H9 (cell line): ENCODE data around the gene DNAJC18. TPM values are rescaled to one million over a fixed set of nuclear protein-coding genes. Genes with fewer than 3 reads are reported as not detected.

Source experiments
- DNase-seq: peaks from one replicate; pipeline ENCODE4 v3.0.0-alpha.2; 2017
- H2AFZ ChIP-seq: one replicate; pipeline ENCODE4 v1.6.1; 2013; ENCODE audit warnings: mild to moderate bottlenecking, low read length, control low read depth, moderate library complexity
- H2AK5ac ChIP-seq: 2 replicates; pipeline ENCODE4 v1.6.1; 2013; ENCODE audit warnings: low read length, control low read depth, mixed read lengths; ENCODE audit not compliant: insufficient read length
- H2BK120ac ChIP-seq: one replicate; pipeline ENCODE4 v1.6.1; 2013; ENCODE audit warnings: low read depth, mild to moderate bottlenecking, low read length, control low read depth, inconsistent platforms; ENCODE audit not compliant: poor library complexity, severe bottlenecking
- H2BK12ac ChIP-seq: 2 replicates; pipeline ENCODE4 v1.6.1; 2013; ENCODE audit warnings: low read length, control low read depth, mixed read lengths, low read depth; ENCODE audit not compliant: insufficient read length
- H2BK15ac ChIP-seq: 2 replicates; pipeline ENCODE4 v1.6.1; 2013; ENCODE audit warnings: low read depth, low read length, control low read depth
- H2BK20ac ChIP-seq: one replicate; pipeline ENCODE4 v1.6.1; 2013; ENCODE audit warnings: low read depth, mild to moderate bottlenecking, low read length, control low read depth, inconsistent platforms; ENCODE audit not compliant: poor library complexity, severe bottlenecking
- H2BK5ac ChIP-seq: 2 replicates; pipeline ENCODE4 v1.6.1; 2013; ENCODE audit warnings: low read length, control low read depth, mixed read lengths; ENCODE audit not compliant: insufficient read length
- H3K14ac ChIP-seq: 2 replicates; pipeline ENCODE4 v1.6.1; 2013; ENCODE audit warnings: low read length, control low read depth; ENCODE audit not compliant: insufficient read depth
- H3K18ac ChIP-seq: 2 replicates; pipeline ENCODE4 v1.6.1; 2013; ENCODE audit warnings: low read depth, mild to moderate bottlenecking, mixed read lengths, low read length, control low read depth; ENCODE audit not compliant: insufficient read length
- H3K23ac ChIP-seq: 2 replicates; pipeline ENCODE4 v1.6.1; 2013; ENCODE audit warnings: low read length, control low read depth, mixed read lengths, low read depth; ENCODE audit not compliant: insufficient read length
- H3K23me2 ChIP-seq: 2 replicates; pipeline ENCODE4 v1.6.1; 2013; ENCODE audit warnings: low read depth, mild to moderate bottlenecking, mixed read lengths, low read length, control low read depth; ENCODE audit not compliant: insufficient read length, poor library complexity, severe bottlenecking
- H3K27ac ChIP-seq: 2 replicates; pipeline ENCODE4 v1.5.1; 2013; ENCODE audit warnings: low read length, control low read depth, mixed read lengths, low read depth; ENCODE audit not compliant: insufficient read length
- H3K27me3 ChIP-seq: 2 replicates; pipeline ENCODE4 v1.6.1; 2013; ENCODE audit warnings: low read length, control low read depth, inconsistent platforms; ENCODE audit not compliant: insufficient read depth
- H3K4ac ChIP-seq: 2 replicates; pipeline ENCODE4 v1.6.1; 2013; ENCODE audit warnings: low read depth, mild to moderate bottlenecking, control low read depth, inconsistent platforms, low read length, moderate library complexity
- H3K4me1 ChIP-seq: 2 replicates; pipeline ENCODE4 v1.6.1; 2013; ENCODE audit warnings: low read length, control low read depth, inconsistent platforms; ENCODE audit not compliant: insufficient read depth
- H3K4me2 ChIP-seq: 2 replicates; pipeline ENCODE4 v1.6.1; 2013; ENCODE audit warnings: low read length, control low read depth, mixed read lengths; ENCODE audit not compliant: insufficient read length, insufficient read depth
- H3K56ac ChIP-seq: 2 replicates; pipeline ENCODE4 v1.6.1; 2013; ENCODE audit warnings: low read depth, mild to moderate bottlenecking, mixed read lengths, low read length, control low read depth; ENCODE audit not compliant: insufficient read length
- H3K79me1 ChIP-seq: 2 replicates; pipeline ENCODE4 v1.6.1; 2013; ENCODE audit warnings: low read depth, mild to moderate bottlenecking, moderate library complexity, low read length, control low read depth, inconsistent platforms; ENCODE audit not compliant: insufficient read depth, poor library complexity, severe bottlenecking
- H3K79me2 ChIP-seq: 2 replicates; pipeline ENCODE4 v1.6.1; 2013; ENCODE audit warnings: low read length, control low read depth, inconsistent platforms; ENCODE audit not compliant: insufficient read depth
- H3K9ac ChIP-seq: 2 replicates; pipeline ENCODE4 v1.6.1; 2013; ENCODE audit warnings: low read length, control low read depth, mixed read lengths; ENCODE audit not compliant: insufficient read length; ENCODE audit errors: extremely low read depth
- H3K9me3 ChIP-seq: one replicate; pipeline ENCODE4 v1.6.1; 2013; ENCODE audit warnings: low read depth, low read length, inconsistent platforms; ENCODE audit not compliant: control insufficient read depth
- H3T11ph ChIP-seq: one replicate; pipeline ENCODE4 v1.6.1; 2013; ENCODE audit warnings: mild to moderate bottlenecking, low read length, control low read depth, inconsistent platforms
- H4K20me1 ChIP-seq: one replicate; pipeline ENCODE4 v1.6.1; 2013; ENCODE audit not compliant: control insufficient read depth, insufficient read length, insufficient read depth
- H4K5ac ChIP-seq: 2 replicates; pipeline ENCODE4 v1.6.1; 2013; ENCODE audit warnings: low read depth, mild to moderate bottlenecking, mixed read lengths, low read length, control low read depth; ENCODE audit not compliant: insufficient read length
- H4K8ac ChIP-seq: replicated peaks from 2 replicates; pipeline ENCODE4 v1.6.1; 2013; ENCODE audit warnings: low read length, control low read depth, mixed read lengths, low read depth; ENCODE audit not compliant: insufficient read length
- H4K91ac ChIP-seq: 2 replicates; pipeline ENCODE4 v1.6.1; 2013; ENCODE audit warnings: low read depth, mild to moderate bottlenecking, moderate library complexity, mixed read lengths, low read length, control low read depth; ENCODE audit not compliant: insufficient read length
- H3K27ac Mint-ChIP-seq, 3 experiments: 2 replicates in 2 of 3; 3 replicates in 1 of 3; pipeline ENCODE4 v1.8.0; 2020 to 2021; ENCODE audit warnings: mixed read lengths in 3 of 3, mild to moderate bottlenecking in 1 of 3, moderate library complexity in 1 of 3
- H3K27me3 Mint-ChIP-seq: 2 replicates; pipeline ENCODE4 v1.8.0; 2021; ENCODE audit warnings: low read depth, mild to moderate bottlenecking, moderate library complexity, mixed read lengths
- H3K36me3 Mint-ChIP-seq, 3 experiments: 2 replicates in 2 of 3; 3 replicates in 1 of 3; pipeline ENCODE4 v1.8.0; 2020 to 2021; ENCODE audit warnings: low read depth in 3 of 3, mixed read lengths in 3 of 3; ENCODE audit not compliant: insufficient read depth in 1 of 3
- H3K4me1 Mint-ChIP-seq, 2 experiments: 2 replicates each; pipeline ENCODE4 v1.8.0; 2020; ENCODE audit warnings: mixed read lengths in 2 of 2
- H3K4me3 Mint-ChIP-seq, 2 experiments: 2 replicates in 1 of 2; 3 replicates in 1 of 2; pipeline ENCODE4 v1.8.0; 2020 to 2021; ENCODE audit warnings: mild to moderate bottlenecking in 2 of 2, mixed read lengths in 2 of 2, moderate library complexity in 1 of 2
- H3K9me3 Mint-ChIP-seq, 2 experiments: 2 replicates in 1 of 2; 3 replicates in 1 of 2; pipeline ENCODE4 v1.8.0; 2020; ENCODE audit warnings: mild to moderate bottlenecking in 2 of 2, mixed read lengths in 2 of 2, moderate library complexity in 1 of 2
- WGBS: extraction: QIAGEN DNeasy Blood & Tissue Kit; methylation state at CpG from one replicate; pipeline ENCODE4 v1.1.7; 2013; ENCODE audit warnings: missing lambda C conversion rate, low lambda C conversion rate, mixed read lengths; ENCODE audit not compliant: insufficient read length; ENCODE audit errors: extremely low coverage; 5-methylcytosine and 5-hydroxymethylcytosine counted together
- total RNA-seq: library from RNA; stranded (reverse); gene quantifications from 2 replicates; pipeline ENCODE4 v1.2.1, GENCODE V29; 2021
- TF ChIP-seq, protein P1 (sequence below): fragments of 200-600 bp; sonication (generic); conservative IDR thresholded peaks from 3 replicates; pipeline ENCODE4 v1.8.0; 2021; ENCODE audit warnings: antibody characterized with exemption, mild to moderate bottlenecking

DNAJC18 gene
- total RNA-seq, 1 experiment from 2014 or later, result 26.5 TPM

DNA sequence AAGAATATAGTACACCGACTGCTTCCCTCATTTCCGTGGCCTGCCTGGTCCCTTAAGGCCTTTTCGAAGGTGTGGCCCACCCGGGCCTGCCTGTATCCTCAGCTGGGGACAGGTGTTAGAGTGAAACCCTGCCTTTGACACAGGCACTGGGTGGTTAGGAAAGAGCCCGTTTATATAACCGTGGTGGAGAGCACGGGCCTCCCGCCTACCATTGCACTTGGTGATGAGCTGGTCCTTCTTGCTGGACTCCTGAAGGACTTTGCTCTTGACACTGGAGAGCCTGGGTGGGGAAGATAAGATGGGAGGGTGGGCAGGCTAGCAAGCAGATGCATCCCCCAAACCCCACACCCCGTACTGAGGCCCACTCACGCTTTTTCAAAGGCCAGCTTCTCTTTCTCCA is 37.8 kb downstream of the DNAJC18 start:
- H3K27ac ChIP-seq, result no peak overlapping the region
- H3K23me2 ChIP-seq, result no peaks in the 10 kb centered on the region
- no peak overlapping the region for H4K8ac ChIP-seq
- no peak overlapping the region for H3K4ac ChIP-seq
- H3K9ac ChIP-seq, result no peak overlapping the region
- no peak overlapping the region for H2BK12ac ChIP-seq
- no CpG with 5 or more reads among the region's 10 CpGs for WGBS
- H4K91ac ChIP-seq, result no peak overlapping the region
- H4K5ac ChIP-seq, result no peak overlapping the region
- no peaks in the 10 kb centered on the region for H4K20me1 ChIP-seq
- no peak overlapping the region for H3K23ac ChIP-seq
- H3K4me1 ChIP-seq, result peaks cover 2% of the 10 kb centered on the region; the same call in 1 of the 2 replicates
- no peak for DNase-seq
- no peak overlapping the region for H2AK5ac ChIP-seq
- H2BK20ac ChIP-seq, result no peak overlapping the region
- no peaks in the 10 kb centered on the region for H3K79me1 ChIP-seq
- no peaks in the 10 kb centered on the region for H3K27me3 ChIP-seq
- H3K27me3 Mint-ChIP-seq, result no peaks in the 10 kb centered on the region
- no peak overlapping the region for H2AFZ ChIP-seq
- no peak overlapping the region for H3K18ac ChIP-seq
- H3K4me2 ChIP-seq, result no peak overlapping the region
- TF ChIP-seq, protein P1, sequence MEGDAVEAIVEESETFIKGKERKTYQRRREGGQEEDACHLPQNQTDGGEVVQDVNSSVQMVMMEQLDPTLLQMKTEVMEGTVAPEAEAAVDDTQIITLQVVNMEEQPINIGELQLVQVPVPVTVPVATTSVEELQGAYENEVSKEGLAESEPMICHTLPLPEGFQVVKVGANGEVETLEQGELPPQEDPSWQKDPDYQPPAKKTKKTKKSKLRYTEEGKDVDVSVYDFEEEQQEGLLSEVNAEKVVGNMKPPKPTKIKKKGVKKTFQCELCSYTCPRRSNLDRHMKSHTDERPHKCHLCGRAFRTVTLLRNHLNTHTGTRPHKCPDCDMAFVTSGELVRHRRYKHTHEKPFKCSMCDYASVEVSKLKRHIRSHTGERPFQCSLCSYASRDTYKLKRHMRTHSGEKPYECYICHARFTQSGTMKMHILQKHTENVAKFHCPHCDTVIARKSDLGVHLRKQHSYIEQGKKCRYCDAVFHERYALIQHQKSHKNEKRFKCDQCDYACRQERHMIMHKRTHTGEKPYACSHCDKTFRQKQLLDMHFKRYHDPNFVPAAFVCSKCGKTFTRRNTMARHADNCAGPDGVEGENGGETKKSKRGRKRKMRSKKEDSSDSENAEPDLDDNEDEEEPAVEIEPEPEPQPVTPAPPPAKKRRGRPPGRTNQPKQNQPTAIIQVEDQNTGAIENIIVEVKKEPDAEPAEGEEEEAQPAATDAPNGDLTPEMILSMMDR, result no peak
- H2BK15ac ChIP-seq, result no peak overlapping the region
- H3K27ac Mint-ChIP-seq, result no peak overlapping the region
- no peak overlapping the region for H3K56ac ChIP-seq
- no peaks in the 10 kb centered on the region for H3K9me3 ChIP-seq
- H3K36me3 Mint-ChIP-seq, result peaks cover 4 to 26% (median 16%) of the 10 kb centered on the region in 3 experiments
- H3K4me3 Mint-ChIP-seq, result no peak overlapping the region
- no peaks in the 10 kb centered on the region for H3K79me2 ChIP-seq
- H3K4me1 Mint-ChIP-seq, result peaks cover 22 to 26% of the 10 kb centered on the region in 2 experiments
- no peak overlapping the region for H3K14ac ChIP-seq
- no peak overlapping the region for H2BK120ac ChIP-seq
- H2BK5ac ChIP-seq, result no peak overlapping the region
- H3T11ph ChIP-seq, result no peak overlapping the region
- H3K9me3 Mint-ChIP-seq, result no peaks in the 10 kb centered on the region
